Measurements from ENCODE around the gene AATK.

AATK gene

DNA sequence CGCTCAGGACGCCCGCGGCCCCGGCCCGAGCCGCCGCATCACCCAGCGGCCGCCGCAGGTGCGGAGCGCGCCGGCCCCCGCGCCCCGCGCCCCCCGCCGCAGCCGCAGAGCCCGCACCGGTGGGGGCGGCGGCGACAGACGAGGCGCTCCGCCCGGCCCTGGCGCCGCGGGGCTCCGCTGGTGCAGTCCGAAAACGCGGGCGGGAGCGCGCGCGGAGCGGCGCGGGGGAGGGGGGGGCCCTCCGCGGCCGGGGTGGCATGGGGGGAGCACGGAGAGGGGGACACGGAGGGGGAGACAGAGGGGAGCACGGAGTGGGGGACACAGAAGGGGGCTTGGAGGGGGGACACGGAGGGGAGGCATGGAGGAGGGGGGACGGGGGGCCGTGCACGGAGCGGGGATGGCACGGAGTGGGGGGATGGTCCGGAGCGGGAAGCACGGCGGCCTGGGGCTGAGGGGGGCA lies at the start of gene AATK:
TSS of gene AATK (minus strand) at position 189 of the 460 bp plus-strand sequence. CDS start 229 bp downstream, outside the sequence.
- peak in 2 of 3 experiments; percentile 52 to 59 for DNase-seq

- no peak for DNase-seq
Observed at GRCh38 chr17:81213978-81214377, 48.0 kb upstream of the AATK start.

DNA sequence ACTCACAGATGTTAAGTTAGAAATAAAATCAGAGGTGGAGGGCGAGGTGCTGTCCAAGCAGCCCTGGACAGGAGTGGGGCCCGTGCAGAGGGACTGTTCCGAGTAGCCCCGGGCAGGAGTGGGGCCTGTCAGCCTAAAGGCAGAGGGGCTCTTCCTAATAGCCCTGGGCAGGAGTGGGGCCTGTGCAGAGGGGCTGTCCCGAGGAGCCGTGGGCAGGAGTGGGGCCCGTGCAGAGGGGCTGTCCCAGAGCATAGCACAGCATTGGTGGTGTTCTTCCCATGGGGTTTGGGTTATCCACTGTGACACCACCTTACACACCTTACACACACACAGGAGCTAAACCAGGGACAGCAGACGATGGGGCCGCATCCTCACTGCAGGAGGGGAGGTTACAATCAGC lies 46.3 kb upstream of the AATK start:
- no peak for DNase-seq

GRCh38 chr17:81210868-81211267 lies 44.8 kb upstream of the AATK start:
- no peak for DNase-seq

DNA sequence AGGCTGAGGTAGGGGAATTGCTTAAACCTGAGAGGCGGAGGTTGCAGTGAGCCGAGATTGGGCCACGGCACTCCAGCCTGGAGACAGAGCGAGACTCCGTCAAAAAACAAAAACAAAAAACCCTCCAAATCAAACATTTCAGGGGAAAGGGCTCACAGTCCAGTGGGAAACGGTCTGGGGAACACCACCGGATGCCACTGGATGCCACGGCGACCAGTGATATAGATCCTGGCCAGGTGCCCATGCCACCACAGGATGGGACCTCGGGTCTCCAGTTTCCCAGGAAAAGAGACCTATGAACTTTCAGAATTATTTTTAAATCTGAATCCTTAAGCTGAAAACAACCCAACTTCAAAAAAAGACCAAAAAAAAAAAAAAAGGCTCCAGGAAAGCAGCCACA lies 44.4 kb upstream of the AATK start:
- DNase-seq: no peak

GRCh38 chr17:81209141-81209540 lies 43.1 kb upstream of the AATK start:
- DNase-seq: no peak

DNA sequence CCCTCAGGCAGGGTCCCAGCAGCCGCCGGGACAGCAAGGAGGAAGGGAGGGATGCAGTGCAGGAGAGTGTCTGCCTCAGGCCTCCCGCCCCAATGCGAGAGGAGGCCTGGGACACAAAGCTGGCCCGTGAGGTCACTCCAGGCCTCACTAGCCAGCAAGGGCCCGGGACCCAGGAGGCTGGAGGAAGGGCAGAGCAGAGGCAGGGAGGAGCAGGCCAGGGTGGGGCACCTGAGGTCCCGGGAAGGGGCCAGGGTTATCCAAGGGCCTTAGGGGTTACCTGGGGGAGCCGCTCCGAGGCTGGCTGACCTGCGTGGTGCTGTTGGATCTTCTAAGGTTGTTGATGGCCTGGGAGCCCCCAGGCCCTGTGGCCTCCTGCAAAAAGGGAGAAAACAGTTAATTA lies 42.6 kb upstream of the AATK start:
- no peak for DNase-seq

- peak in 2 of 3 experiments; percentile 15 to 45 for DNase-seq
Observed at GRCh38 chr17:81207610-81208581, 41.9 kb upstream of the AATK start.

DNA sequence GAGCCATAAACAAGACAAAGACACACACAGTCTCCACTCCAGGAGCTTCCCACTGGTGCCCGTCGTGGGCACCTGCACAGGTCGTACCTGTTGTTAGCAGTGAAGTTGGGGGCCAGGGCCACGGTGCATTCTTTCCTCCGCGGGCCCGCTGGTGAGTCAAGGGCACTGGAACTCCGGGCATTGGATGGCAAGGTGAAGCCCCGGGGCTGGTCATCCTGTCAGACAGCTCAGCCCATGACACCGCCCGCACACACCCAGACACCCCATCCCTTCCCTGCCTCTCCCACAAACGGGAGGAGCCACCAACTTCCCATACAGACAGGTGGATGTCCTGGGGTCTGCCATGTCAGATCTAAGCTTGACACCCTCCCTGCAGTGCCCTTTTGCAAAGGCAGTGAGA lies 40.6 kb upstream of the AATK start:
- DNase-seq: no peak

DNA sequence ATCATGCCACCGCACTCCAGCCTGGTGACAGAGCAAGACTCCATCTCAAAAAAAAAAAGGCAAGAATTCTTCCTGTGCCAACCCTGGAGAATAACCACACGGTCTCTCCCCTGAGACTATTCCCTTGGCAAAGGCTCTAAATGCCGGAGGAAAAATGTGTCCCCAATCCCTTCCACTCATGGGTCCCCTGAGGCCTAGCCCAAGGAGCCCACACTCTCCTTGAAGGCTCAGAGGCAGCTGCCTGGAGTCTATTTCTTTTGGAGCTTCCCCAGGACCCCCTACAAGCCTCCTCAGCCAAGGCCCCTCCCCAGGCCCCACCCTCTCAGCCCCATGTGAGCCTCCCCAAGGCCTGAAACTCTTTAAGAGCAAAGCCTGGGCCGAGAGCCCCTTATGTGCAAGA lies 40.1 kb upstream of the AATK start:
- no peak for DNase-seq

DNA sequence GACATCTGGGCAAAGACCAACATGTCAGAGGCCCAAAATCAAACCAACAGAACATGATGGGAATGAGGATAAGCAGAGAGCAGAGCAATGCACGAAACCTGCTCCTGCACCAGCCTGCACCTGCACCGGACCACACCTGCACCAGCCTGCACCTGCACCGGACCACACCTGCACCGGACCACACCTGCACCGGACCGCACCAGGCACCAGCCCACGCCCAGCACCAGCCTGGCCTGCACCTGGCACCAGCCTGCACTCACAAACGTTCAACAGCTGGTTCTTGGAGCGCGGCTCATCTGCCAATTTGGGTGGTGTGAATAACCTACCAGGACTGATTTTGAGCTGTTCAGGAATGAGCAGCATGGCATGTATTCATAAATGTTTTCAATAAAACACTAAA lies 38.6 kb upstream of the AATK start:
- no peak for DNase-seq

- DNase-seq: no peak
Observed at GRCh38 chr17:81203136-81203535, 37.1 kb upstream of the AATK start.

DNA sequence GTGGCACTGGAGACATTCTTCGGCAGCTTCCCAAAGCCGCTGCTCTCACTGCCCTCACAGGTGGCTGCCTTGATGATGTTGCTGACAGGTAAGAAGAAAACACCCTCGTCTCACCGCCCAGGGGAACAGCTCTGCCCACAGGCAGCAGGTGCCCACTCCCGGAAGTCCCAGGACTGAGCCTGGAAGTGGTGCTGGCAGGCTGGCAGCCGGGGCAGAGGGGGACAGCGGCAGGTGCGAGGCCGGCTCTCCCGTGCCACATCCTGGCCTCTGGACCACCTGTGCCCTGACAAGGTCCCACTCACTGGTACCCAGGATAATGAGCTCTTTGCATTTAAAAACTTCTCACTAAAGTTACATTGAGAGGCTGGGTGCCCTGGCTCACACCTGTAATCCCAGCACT lies 36.3 kb upstream of the AATK start:
- DNase-seq: no peak

- DNase-seq: peak in 1 of 3 experiments; percentile 43
Observed at GRCh38 chr17:81200695-81201580, 34.9 kb upstream of the AATK start.

DNA sequence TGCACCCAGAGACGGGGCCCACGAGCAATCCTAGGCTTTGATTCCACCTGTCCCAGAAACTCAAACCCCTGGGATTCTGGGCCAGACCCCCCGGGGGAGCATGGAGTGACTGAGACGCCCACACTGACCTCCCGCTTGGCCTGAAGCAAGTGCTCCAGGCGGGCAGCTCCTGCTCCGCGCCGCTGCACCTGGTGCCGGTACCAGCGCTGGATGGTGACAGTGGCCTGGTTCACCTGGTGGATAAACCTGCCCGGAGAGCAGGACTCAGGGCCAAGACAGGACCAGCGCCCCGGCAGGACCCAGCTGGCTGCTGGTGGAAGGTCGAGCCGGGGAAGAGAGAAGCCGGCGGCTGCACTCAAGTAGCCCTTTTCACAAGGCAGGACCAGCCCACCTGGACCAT lies 34.2 kb upstream of the AATK start:
- DNase-seq: no peak

DNA sequence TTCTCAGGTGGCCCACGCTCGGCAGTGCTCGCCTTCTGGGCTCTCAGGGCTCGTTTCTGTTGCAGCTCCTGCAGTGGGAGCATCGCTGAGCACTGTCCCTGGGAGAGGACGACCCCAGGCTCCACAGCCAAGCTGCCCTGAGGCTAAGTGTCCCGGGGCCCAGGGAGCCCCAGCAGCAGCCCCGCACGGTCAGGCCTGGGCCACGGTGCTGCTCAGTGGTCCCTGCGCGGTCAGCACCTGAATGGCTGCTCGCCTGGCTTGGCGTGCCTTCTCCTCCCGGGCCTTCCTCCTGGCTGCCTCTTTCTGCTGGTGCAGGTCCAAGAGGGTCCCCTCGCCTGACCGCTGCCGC lies 33.4 kb upstream of the AATK start:
- DNase-seq: no peak

DNA sequence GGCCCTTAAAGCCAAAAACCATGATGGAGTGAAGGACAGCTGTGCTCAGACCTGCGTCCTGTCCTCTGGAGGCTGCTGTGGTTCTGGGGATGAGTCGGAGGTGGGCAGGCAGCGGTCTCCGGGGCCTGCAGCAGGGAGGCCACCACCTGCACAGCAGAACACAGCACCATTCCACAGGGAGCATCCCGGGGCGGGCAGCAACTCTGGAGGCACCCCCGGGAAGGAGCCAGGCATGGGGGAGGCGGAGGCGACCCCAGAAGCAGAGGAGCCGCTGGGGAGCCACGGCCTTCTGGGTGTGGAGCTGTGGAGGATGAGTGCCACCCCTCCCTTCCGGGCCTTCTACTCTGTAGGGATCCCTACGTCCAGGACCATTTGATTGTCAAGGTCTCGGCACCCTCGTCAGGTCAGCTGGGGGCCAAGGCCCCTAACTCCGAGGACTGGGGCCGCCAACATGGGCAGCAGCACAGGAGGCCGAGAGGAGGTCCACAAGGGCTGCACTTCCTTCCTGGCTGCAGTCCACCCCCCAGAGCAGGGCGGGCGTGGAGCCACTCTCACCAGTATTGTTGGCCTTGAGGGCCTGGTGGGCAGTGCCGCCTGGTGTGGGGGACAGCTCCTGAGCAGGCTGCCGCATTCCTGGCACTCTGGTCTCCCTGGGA lies 32.9 kb upstream of the AATK start:
- no peak for DNase-seq

GRCh38 chr17:81197831-81198490 lies 31.9 kb upstream of the AATK start:
- DNase-seq: no peak

DNA sequence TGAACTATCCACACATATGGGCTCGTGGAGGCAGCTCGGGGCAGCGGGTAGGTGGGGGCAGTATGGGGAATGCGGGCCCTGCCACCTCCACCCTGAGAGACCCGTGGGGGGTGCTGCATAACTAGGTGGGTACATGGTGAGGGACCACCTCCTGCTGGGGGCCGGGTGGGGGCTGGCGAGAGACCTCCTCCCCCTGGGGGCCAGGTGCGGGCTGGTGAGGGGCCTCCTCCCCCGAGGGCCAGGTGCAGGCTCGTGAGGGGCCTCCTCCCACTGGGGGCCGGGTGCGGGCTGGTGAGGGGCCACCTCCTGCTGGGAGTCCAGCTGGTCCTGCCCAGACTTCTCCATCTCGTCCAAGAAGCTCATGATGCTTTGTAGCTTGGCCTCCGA lies 31.4 kb upstream of the AATK start:
- no peak for DNase-seq

- no peak for DNase-seq
Observed at GRCh38 chr17:81196505-81197408, 30.7 kb upstream of the AATK start.

DNA sequence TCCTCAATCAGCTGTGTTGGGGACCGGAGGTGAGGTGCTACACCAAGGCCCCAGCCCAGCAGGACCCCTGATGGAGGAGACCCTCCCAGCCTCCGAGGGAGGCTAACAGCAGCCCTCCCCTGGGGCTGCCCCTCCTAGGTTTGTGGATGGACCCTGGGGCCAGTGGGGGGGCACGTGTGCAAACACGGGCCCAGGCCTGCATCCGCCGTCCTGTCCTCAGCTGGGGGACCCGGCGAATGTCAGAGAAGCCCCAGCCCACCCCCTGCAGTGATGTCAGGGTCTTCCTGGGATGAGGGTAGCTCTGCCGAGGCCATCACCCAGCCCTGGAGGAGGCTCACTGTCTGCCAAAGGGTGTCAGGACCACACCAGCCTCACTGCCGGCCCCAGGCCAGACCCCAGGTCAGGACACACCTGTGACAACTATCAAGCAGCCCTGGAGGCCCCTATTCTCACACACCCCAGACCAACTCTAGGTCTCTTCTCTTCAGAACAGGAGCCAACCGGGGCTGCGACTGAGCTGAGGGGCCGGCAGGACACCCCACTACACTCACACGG lies 30.0 kb upstream of the AATK start:
- no peak for DNase-seq
